HepG2 (cell line): Measurements from ENCODE around the gene DYNC1LI2. TPM values are rescaled to one million over a fixed set of nuclear protein-coding genes. Genes with fewer than 3 reads are reported as not detected.

Source experiments
- ARNTL ChIP-seq: sonication (generic); formaldehyde crosslinking; IDR thresholded peaks from 2 replicates; pipeline ENCODE4 v1.4.0; 2020; ENCODE audit warnings: mild to moderate bottlenecking, missing genetic modification reagents
- GATAD2A ChIP-seq: IDR thresholded peaks from 2 replicates; pipeline ENCODE4 v1.6.1; 2016
- HDAC1 ChIP-seq: sonication (generic); formaldehyde crosslinking; IDR thresholded peaks from 2 replicates; pipeline ENCODE4 v1.5.1; 2020; ENCODE audit warnings: mild to moderate bottlenecking, missing genetic modification reagents
- HNRNPH1 ChIP-seq: fragments of 200-400 bp; formaldehyde crosslinking; optimal IDR thresholded peaks from 2 replicates; pipeline ENCODE3; 2017; ENCODE audit warnings: mild to moderate bottlenecking, low read depth, low read length
- MAFG ChIP-seq: sonication (generic); formaldehyde crosslinking; IDR thresholded peaks from 2 replicates; pipeline ENCODE4 v1.5.1; 2020; ENCODE audit warnings: mild to moderate bottlenecking, missing genetic modification reagents
- ZBTB25 ChIP-seq: IDR thresholded peaks from 2 replicates; pipeline ENCODE4 v1.6.1; 2018; ENCODE audit warnings: missing genetic modification reagents
- ZEB1 ChIP-seq: IDR thresholded peaks from 2 replicates; pipeline ENCODE4 v1.6.1; 2012; ENCODE audit warnings: mild to moderate bottlenecking, low read depth, inconsistent platforms; ENCODE audit not compliant: insufficient replicate concordance
- ZNF530 ChIP-seq: sonication (generic); formaldehyde crosslinking; IDR thresholded peaks from 2 replicates; pipeline ENCODE4 v1.5.0; 2020; ENCODE audit warnings: low read depth, mild to moderate bottlenecking, missing genetic modification reagents
- polyA plus RNA-seq, 8 experiments: library from polyadenylated mRNA; depleted of rRNA in 3 of 8; stranded (reverse) in 7 of 8; unstranded in 1 of 8; fragments of >200 nt; fragmentation: Illumina TruSeq in 4 of 8; extraction: Trizol in 4 of 8; gene quantifications; 2 replicates each; pipeline versions ENCODE4 v1.2.1 to v1.2.3, GENCODE V29; 2011 to 2016; ENCODE audit warnings: low read depth in 4 of 8, missing spikeins in 1 of 8, mixed read lengths in 1 of 8; ENCODE audit not compliant: insufficient read depth in 1 of 8
- total RNA-seq, 5 experiments: library from RNA; depleted of rRNA; stranded (reverse); fragments of >200 nt; fragmentation: Illumina TruSeq; extraction: Trizol; gene quantifications; 2 replicates each; pipeline ENCODE4 v1.2.3, GENCODE V29; 2016; ENCODE audit warnings: low read depth in 1 of 5
- TF ChIP-seq, protein P1 (sequence below): sonication (generic); formaldehyde crosslinking; IDR thresholded peaks from 2 replicates; pipeline ENCODE4 v1.4.0; 2020; ENCODE audit warnings: mild to moderate bottlenecking, missing genetic modification reagents

Gene DYNC1LI2
- total and polyA plus RNA-seq, 2 of the 13 experiments (the other 11 are each of a cell fraction or from before 2014, with no cell fraction given) = 65.5 to 135 TPM

DNA sequence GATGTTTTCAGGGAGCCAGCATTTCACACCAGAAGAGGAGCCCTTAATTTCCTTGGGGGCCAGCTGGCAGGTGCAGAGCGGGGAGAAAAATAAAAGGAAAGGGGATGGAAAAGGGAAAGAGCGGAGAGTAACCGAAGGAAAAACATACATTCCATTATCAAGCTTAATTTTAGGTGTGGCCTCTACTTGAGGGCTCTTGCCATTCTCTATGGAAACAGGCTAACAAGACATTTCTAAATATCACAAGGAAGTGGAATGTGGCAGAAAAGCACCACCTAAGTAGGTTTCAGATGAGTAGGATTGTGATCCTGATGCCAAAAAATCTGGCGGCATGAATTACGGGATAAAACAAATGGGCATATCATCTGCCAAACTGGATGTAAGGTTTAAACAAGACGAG lies 970 bp upstream of the DYNC1LI2 start (continued):
- TF ChIP-seq, protein P1, sequence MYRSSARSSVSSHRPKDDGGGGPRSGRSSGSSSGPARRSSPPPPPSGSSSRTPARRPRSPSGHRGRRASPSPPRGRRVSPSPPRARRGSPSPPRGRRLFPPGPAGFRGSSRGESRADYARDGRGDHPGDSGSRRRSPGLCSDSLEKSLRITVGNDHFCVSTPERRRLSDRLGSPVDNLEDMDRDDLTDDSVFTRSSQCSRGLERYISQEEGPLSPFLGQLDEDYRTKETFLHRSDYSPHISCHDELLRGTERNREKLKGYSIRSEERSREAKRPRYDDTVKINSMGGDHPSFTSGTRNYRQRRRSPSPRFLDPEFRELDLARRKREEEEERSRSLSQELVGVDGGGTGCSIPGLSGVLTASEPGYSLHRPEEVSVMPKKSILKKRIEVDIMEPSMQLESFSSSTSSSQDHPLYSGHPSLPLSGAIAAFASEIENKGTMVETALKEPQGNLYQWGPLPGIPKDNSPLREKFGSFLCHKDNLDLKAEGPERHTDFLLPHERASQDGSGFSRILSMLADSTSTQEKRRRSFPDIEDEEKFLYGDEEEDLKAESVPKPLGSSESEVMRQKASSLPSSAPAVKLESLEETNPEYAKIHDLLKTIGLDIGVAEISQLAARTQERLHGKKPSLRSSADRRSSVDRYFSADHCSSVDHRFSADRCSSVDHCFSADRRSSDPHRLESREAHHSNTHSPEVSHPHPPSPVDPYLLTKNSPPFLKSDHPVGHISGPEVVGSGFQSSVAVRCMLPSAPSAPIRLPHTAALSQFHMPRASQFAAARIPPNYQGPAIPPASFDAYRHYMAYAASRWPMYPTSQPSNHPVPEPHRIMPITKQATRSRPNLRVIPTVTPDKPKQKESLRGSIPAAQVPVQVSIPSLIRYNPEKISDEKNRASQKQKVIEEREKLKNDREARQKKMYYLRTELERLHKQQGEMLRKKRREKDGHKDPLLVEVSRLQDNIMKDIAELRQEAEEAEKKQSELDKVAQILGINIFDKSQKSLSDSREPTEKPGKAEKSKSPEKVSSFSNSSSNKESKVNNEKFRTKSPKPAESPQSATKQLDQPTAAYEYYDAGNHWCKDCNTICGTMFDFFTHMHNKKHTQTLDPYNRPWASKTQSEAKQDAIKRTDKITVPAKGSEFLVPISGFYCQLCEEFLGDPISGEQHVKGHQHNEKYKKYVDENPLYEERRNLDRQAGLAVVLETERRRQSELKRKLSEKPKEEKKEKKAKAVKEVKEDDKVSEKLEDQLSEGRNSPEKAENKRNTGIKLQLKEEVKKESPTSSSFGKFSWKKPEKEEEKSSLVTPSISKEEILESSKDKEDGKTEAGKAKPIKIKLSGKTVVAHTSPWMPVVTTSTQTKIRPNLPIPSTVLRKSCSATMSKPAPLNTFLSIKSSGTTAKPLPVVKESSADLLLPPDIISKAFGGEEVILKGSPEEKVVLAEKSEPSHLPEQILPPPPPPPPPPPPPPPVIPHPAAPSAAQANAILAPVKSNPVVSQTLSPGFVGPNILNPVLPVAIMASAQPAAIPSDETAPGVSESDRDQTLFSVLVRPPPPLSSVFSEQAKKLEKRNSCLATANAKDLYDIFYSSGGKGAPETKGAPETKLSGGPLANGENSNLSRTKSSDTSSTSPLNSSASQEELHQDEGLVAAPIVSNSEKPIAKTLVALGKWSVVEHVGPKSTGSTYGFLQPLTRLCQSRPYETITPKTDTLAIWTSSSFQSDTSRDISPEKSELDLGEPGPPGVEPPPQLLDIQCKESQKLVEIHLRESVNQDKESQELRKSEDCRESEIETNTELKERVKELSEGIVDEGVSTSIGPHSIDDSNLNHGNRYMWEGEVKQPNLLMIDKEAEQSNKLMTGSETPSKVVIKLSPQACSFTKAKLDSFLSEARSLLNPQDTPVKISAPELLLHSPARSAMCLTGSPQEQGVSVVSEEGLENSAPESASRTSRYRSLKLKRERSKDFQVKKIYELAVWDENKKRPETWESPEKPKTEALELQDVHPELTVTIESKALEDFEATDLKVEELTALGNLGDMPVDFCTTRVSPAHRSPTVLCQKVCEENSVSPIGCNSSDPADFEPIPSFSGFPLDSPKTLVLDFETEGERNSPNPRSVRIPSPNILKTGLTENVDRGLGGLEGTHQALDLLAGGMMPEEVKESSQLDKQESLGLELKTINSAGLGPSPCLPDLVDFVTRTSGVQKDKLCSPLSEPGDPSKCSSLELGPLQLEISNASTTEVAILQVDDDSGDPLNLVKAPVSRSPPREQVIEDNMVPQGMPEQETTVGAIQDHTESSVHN (CRISPR knock-in tag) = no peak
- no peak for TF ChIP-seq ARNTL
- no peak for TF ChIP-seq HNRNPH1
- no peak for TF ChIP-seq GATAD2A (CRISPR knock-in tag)
- no peak for TF ChIP-seq ZBTB25 (CRISPR knock-in tag)
- TF ChIP-seq ZNF530 = no peak
- TF ChIP-seq HDAC1 (CRISPR knock-in tag) = no peak
- no peak for TF ChIP-seq ZEB1
- no peak for TF ChIP-seq MAFG
- TF ChIP-seq, all 625 proteins: peak for 0
